Stomach (tissue), 9 donors: ENCODE measurements around the gene CTSW. TPM values are rescaled to one million over a fixed set of nuclear protein-coding genes. Genes with fewer than 3 reads are reported as not detected.
"Not testable (repeated sequence)": the region's sequence is repeated elsewhere in the genome, so short reads cannot be mapped to it uniquely, and the experiment has no call there.

Experiments
- DNase-seq, 2 donors: peaks; one replicate each; pipeline versions ENCODE4 v3.0.0 to v3.0.0-alpha.2; 2013 to 2019
- H3K27ac ChIP-seq, 5 donors: fragments of 200-600 bp in 4 of 5; sonication (generic) in 4 of 5; one replicate each; pipeline ENCODE4 v1.5.1; 2013 to 2019; ENCODE audit warnings: mild to moderate bottlenecking in 1 of 5, moderate library complexity in 1 of 5
- H3K27me3 ChIP-seq, 3 donors: fragments of 200-600 bp; sonication (generic); one replicate each; pipeline ENCODE4 v1.5.1; 2017 to 2019; ENCODE audit warnings: mixed run types in 1 of 3
- H3K36me3 ChIP-seq, 4 donors: fragments of 200-600 bp; sonication (generic); 1 replicate in 3 of 4; 2 replicates in 1 of 4; pipeline ENCODE4 v1.5.1; 2016 to 2019
- H3K4me1 ChIP-seq, 4 donors: fragments of 200-600 bp; sonication (generic); one replicate each; pipeline ENCODE4 v1.5.1; 2016 to 2019
- H3K4me3 ChIP-seq, 4 donors: fragments of 200-600 bp; sonication (generic) in 3 of 4; one replicate each; pipeline ENCODE4 v1.5.1; 2016 to 2019; ENCODE audit warnings: mild to moderate bottlenecking in 1 of 4
- H3K9me3 ChIP-seq, 4 donors: fragments of 200-600 bp; sonication (generic); one replicate each; pipeline ENCODE4 v1.5.1; 2016 to 2019
- EP300 ChIP-seq: sonication (generic); formaldehyde crosslinking; IDR thresholded peaks from one replicate; pipeline ENCODE4 v1.6.1; 2017; ENCODE audit warnings: antibody characterized with exemption
- POLR2A ChIP-seq, 4 donors: fragments of 450-650 bp; IDR thresholded peaks; one replicate each; pipeline ENCODE4 v1.6.1; 2016; ENCODE audit warnings: antibody characterized with exemption in 4 of 4, control low read depth in 2 of 4, mild to moderate bottlenecking in 1 of 4, moderate library complexity in 1 of 4
- POLR2AphosphoS5 ChIP-seq, 3 donors: sonication (generic); formaldehyde crosslinking; IDR thresholded peaks; one replicate each; pipeline ENCODE4 v1.6.1; 2016; ENCODE audit warnings: antibody characterized with exemption in 3 of 3
- WGBS, 5 donors: extraction: QIAGEN DNeasy Blood & Tissue Kit in 3 of 5; methylation state at CpG; one replicate each; pipeline versions ENCODE4 v1.1.5 to v1.1.7; 2013 to 2018; 5-methylcytosine and 5-hydroxymethylcytosine counted together
- intact Hi-C: fragments of 100-400 bp; cut with DNase I; formaldehyde crosslinking; loops from one replicate; pipeline ENCODE4 v1.15.1; 2023; ENCODE audit warnings: low total_unique reads
- polyA plus RNA-seq, 3 donors: library from polyadenylated mRNA; stranded (reverse); fragments of 200-250 nt; gene quantifications; one replicate each; pipeline ENCODE4 v1.2.3, GENCODE V29; 2013
- total RNA-seq, 5 donors: library from RNA; depleted of rRNA; stranded (reverse); fragments of >200 nt; gene quantifications; one replicate each; pipeline versions ENCODE4 v1.1.0 to v1.2.3, GENCODE V29; 2014 to 2016
- TF ChIP-seq, protein P1 (sequence below), 7 experiments: fragments of 450-650 bp in 4 of 7; fragments of 200-600 bp in 3 of 7; sonication (generic) in 3 of 7; IDR thresholded peaks; one replicate each; pipeline ENCODE4 v1.5.1; 2016 to 2019; ENCODE audit warnings: antibody characterized with exemption in 7 of 7, control low read depth in 2 of 7, mild to moderate bottlenecking in 1 of 7
- donor health status: healthy with polysubstance abuse.
- donor health status: Bipolar disorder and iron deficiency.
- donor health status: healthy.

Gene CTSW
- total and polyA plus RNA-seq, 8 donors = 0.43 to 2.7 (median 1.3) TPM; not detected in 2

DNA sequence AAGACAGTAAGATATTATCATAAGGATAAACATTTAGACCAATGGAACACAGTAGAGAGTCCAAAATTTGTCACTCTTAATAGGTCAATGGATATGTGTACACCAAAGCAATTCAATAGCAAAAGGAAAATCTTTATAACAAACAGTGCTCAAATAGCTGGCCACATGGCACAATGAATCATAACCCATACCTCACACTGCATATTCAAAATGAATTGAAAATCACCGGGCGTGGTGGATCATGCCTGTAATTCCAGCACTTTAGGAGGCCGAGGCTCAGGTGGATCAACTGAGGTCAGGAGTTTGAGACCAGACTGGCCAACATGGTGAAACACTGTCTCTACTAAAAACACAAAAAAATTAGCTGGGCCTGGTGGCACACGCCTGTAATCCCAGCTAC is 37.5 kb upstream of the CTSW start:
- 68 to 89% (median 81%) methylated on average over 3 to 4 of the region's 4 CpGs for WGBS, 5 donors
- DNase-seq = no peak
- intact Hi-C loops = no loop called here
- no peaks in the 10 kb centered on the region for H3K9me3 ChIP-seq
- no peak overlapping the region for H3K27ac ChIP-seq
- no peak overlapping the region for H3K4me3 ChIP-seq
- H3K27me3 ChIP-seq = no peaks in the 10 kb centered on the region
- TF ChIP-seq EP300 (no peak), POLR2AphosphoS5 (IDR thresholded peaks at IDR 0.05) (no peak), POLR2A (IDR thresholded peaks at IDR 0.05) (no peak)
- TF ChIP-seq, protein P1, sequence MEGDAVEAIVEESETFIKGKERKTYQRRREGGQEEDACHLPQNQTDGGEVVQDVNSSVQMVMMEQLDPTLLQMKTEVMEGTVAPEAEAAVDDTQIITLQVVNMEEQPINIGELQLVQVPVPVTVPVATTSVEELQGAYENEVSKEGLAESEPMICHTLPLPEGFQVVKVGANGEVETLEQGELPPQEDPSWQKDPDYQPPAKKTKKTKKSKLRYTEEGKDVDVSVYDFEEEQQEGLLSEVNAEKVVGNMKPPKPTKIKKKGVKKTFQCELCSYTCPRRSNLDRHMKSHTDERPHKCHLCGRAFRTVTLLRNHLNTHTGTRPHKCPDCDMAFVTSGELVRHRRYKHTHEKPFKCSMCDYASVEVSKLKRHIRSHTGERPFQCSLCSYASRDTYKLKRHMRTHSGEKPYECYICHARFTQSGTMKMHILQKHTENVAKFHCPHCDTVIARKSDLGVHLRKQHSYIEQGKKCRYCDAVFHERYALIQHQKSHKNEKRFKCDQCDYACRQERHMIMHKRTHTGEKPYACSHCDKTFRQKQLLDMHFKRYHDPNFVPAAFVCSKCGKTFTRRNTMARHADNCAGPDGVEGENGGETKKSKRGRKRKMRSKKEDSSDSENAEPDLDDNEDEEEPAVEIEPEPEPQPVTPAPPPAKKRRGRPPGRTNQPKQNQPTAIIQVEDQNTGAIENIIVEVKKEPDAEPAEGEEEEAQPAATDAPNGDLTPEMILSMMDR (IDR thresholded peaks at IDR 0.05) = no peak
- no peaks in the 10 kb centered on the region for H3K36me3 ChIP-seq
- peaks cover 6 to 12% (median 8%) of the 10 kb centered on the region in 4 donors for H3K4me1 ChIP-seq

DNA sequence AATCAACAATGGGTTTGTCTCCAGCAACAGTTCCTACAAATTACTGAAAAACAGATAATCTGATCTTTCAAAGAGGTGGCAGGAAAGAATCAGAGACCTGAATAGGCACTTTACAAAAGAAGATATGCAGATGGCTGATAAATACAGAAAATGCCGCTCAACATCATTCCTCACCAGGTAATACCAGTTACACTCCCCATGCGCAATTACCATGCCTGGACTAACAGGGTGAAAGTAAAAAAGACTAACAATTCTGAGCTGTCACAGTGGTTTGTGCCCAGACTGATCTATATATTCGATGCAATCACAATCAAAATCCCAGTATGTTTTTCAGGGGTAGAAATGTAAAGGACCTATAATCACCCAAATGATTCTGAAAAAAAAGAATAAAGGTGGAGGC is 35.8 kb upstream of the CTSW start:
- peak overlapping the region in 2 of 5 donors; percentile 13 to 49 for H3K27ac ChIP-seq
- DNase-seq = peak in 1 of 2 donors; percentile 30
- H3K36me3 ChIP-seq = no peaks in the 10 kb centered on the region
- no peaks in the 10 kb centered on the region for H3K27me3 ChIP-seq
- H3K9me3 ChIP-seq = no peaks in the 10 kb centered on the region
- no peak overlapping the region for H3K4me3 ChIP-seq
- TF ChIP-seq EP300 (no peak), POLR2AphosphoS5 (IDR thresholded peaks at IDR 0.05) (no peak), POLR2A (IDR thresholded peaks at IDR 0.05) (no peak)
- 36 to 67% (median 49%) methylated on average over 3 of the region's 3 CpGs for WGBS, 5 donors
- peaks cover 6 to 12% (median 8%) of the 10 kb centered on the region in 4 donors for H3K4me1 ChIP-seq
- intact Hi-C loops = no loop called here

DNA sequence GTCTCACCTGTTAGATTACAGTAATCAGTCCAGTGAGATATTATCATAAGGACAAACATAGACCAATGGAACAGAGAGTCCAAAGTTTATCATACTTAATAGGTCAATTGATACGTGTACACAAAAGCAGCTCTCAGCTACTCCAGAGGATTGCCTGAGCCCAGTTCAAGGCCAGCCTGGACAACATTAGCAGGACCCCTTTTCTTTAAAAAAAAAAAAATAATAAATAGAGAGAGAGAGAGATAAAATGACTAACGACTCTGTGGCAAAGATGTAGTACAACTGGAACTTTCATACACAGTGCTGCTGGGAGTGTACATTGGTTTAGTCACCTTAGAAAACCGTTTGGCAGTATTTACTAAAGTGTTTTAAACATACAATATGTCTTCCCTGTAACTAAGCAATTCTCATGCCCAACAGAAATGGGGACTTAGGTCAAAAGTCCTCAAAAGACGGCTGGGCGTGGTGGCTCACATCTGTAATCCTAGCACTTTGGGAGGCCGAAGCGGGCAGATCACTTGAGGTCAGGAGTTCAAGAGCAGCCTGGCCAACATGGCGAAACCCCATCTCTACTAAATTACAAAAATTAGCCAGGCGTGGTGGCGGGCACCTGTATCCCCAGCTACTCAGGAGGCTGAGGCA is 35.3 kb upstream of the CTSW start:
- Histone ChIP-seq H3K27me3 (no peaks in the 10 kb centered on the region), H3K36me3 (no peaks in the 10 kb centered on the region), H3K27ac (peak overlapping the region in 2 of 5 donors; percentile 13 to 49), H3K9me3 (no peaks in the 10 kb centered on the region), H3K4me1 (peaks cover 8 to 12% (median 10%) of the 10 kb centered on the region in 4 donors), H3K4me3 (no peak overlapping the region)
- TF ChIP-seq EP300 = no peak
- TF ChIP-seq, protein P1 (IDR thresholded peaks at IDR 0.05) = no peak
- no peak for TF ChIP-seq POLR2AphosphoS5 (IDR thresholded peaks at IDR 0.05)
- TF ChIP-seq POLR2A (IDR thresholded peaks at IDR 0.05) = no peak
- DNase-seq = peak in 1 of 2 donors; percentile 61
- 48 to 74% (median 61%) methylated on average over 10 of the region's 10 CpGs for WGBS, 5 donors
- intact Hi-C loops = no loop called here

DNA sequence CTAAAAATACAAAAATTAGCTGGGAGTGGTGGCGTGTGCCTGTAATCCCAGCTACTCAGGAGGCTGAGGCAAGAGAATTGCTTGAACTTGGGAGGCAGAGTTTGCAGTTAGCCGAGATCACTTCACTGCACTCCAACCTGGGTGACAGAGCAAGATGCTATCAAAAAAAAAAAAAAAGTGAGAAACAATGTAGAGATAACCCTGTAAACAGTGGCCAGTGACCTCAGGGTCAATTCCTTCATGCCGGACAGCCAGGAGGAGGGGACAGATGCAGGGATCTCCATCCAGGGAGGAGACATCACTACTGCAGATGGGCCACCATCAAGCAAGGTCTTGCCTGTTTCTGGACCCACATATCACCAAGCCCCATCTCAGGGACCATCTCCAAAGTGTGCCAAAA is 31.9 kb upstream of the CTSW start:
- WGBS, 5 donors = 65 to 80% (median 75%) methylated on average over 3 of the region's 3 CpGs
- TF ChIP-seq POLR2AphosphoS5 (IDR thresholded peaks at IDR 0.05) (no peak), POLR2A (IDR thresholded peaks at IDR 0.05) (no peak), EP300 (no peak)
- TF ChIP-seq, protein P1 (IDR thresholded peaks at IDR 0.05) = no peak
- no peak overlapping the region for H3K27ac ChIP-seq
- no peaks in the 10 kb centered on the region for H3K27me3 ChIP-seq
- no peak overlapping the region for H3K4me3 ChIP-seq
- H3K9me3 ChIP-seq = peaks cover 0 to 7% (median 0%) of the 10 kb centered on the region in 4 donors
- H3K36me3 ChIP-seq = peaks cover 9 to 26% (median 23%) of the 10 kb centered on the region in 4 donors
- DNase-seq = no peak
- H3K4me1 ChIP-seq = peaks cover 8 to 24% (median 16%) of the 10 kb centered on the region in 4 donors
- intact Hi-C loops = no loop called here

DNA sequence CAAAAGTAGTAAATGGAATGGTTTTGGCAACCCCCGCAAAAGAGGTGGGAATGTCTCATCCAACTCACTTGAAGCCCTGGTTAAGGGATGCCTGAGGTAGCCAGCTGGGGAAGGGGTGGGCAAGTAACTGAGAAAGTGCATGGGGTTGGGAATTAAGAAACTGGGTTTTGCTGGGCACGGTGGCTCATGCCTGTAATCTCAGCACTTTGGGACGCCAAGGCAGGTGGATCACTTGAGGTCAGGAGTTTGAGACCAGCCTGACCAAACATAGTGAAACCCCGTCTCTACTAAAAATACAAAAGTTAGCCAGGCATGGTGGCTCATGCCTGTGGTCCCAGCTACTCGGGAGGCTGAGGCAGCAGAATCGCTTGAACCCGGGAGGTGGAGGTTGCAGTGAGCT is 30.9 kb upstream of the CTSW start:
- WGBS, 5 donors = 57 to 64% (median 62%) methylated on average over 7 of the region's 7 CpGs
- H3K27me3 ChIP-seq, H3K9me3 ChIP-seq, H3K4me3 ChIP-seq, H3K27ac ChIP-seq, DNase-seq, intact Hi-C loops: not testable (repeated sequence)
- Histone ChIP-seq H3K36me3 (peaks cover 17 to 35% (median 33%) of the 10 kb centered on the region in 4 donors), H3K4me1 (peaks cover 8 to 33% (median 23%) of the 10 kb centered on the region in 4 donors)
